Lower leg skin (tissue), 3 donors: ENCODE results near the gene KCNB1.

Source experiments
- CTCF ChIP-seq, 3 donors: fragments of 450-650 bp; IDR thresholded peaks; one replicate each; pipeline ENCODE4 v1.5.1; 2016; ENCODE audit warnings: antibody characterized with exemption in 3 of 3, mild to moderate bottlenecking in 3 of 3, moderate library complexity in 2 of 3
- POLR2A ChIP-seq, 2 donors: fragments of 450-650 bp; IDR thresholded peaks; one replicate each; pipeline ENCODE4 v1.6.1; 2016 to 2017; ENCODE audit warnings: antibody characterized with exemption in 2 of 2, mild to moderate bottlenecking in 1 of 2, moderate library complexity in 1 of 2

GRCh38 chr20:49485563-49485962 is 3.1 kb upstream of the KCNB1 start:
- TF ChIP-seq CTCF (IDR thresholded peaks at IDR 0.05) (no peak), POLR2A (IDR thresholded peaks at IDR 0.05) (no peak)
